ENCODE measurements around the gene TMEM239. TPM values are rescaled to one million over a fixed set of nuclear protein-coding genes. Genes with fewer than 3 reads are reported as not detected.

TMEM239 gene
- polyA plus RNA-seq, 1 of the 3 experiments (the other 2 are of a cell fraction), result 0.02 TPM

- no peaks in the 10 kb centered on the region for H3K9me2 ChIP-seq
- no peaks in the 10 kb centered on the region for H3F3A ChIP-seq (replicated peaks; ENCODE audit: insufficient read depth)
- H3K27me3 ChIP-seq (ENCODE audit: insufficient read depth), result no peaks in the 10 kb centered on the region
- H3K4me1 ChIP-seq (ENCODE audit: control insufficient read depth in 1 of 2, insufficient read depth in 2 of 2, low read depth in 1 of 2, low read length in 1 of 2), result 0 out of 4 replicates have a peak, but pooled peaks cover 0 to 5% of the 10 kb centered on the region in 2 experiments
- POLR2A ChIA-PET, result no interaction called here
- WGBS (ENCODE audit: low lambda C conversion rate), result 77% methylated on average over 9 of the region's 12 CpGs
- TF ChIP-seq IRF3 (IDR thresholded peaks at IDR 0.05; ENCODE audit: low read depth, low read length) (no peak), YY1 (IDR thresholded peaks at IDR 0.05; ENCODE audit: low read depth) (no peak), TEAD4 (IDR thresholded peaks at IDR 0.05; ENCODE audit: borderline replicate concordance, insufficient read depth) (no peak), PBX3 (IDR thresholded peaks at IDR 0.05) (no peak), EZH2phosphoT487 (IDR thresholded peaks at IDR 0.05; ENCODE audit: borderline replicate concordance, low read depth) (no peak), ZBTB33 (IDR thresholded peaks at IDR 0.05; ENCODE audit: borderline replicate concordance, low read depth) (no peak), ELF1 (IDR thresholded peaks at IDR 0.05) (no peak), FOXJ3 (CRISPR knock-in tag; IDR thresholded peaks at IDR 0.05) (no peak), RFX5 (IDR thresholded peaks at IDR 0.05; ENCODE audit: low read length) (no peak), SIN3A (IDR thresholded peaks at IDR 0.05; ENCODE audit: borderline replicate concordance, low read depth, low read length) (no peak), GABPA (IDR thresholded peaks at IDR 0.05; ENCODE audit: low read depth) (no peak), MAX (IDR thresholded peaks at IDR 0.05; ENCODE audit: low read depth) (no peak), USF2 (IDR thresholded peaks at IDR 0.05; ENCODE audit: borderline replicate concordance, low read depth, low read length) (no peak), JUND (IDR thresholded peaks at IDR 0.05) (no peak), TCF12 (IDR thresholded peaks at IDR 0.05) (no peak)
- H3K4me2 ChIP-seq, result no peak overlapping the region
- H3K36me3 ChIP-seq (replicated peaks in 1 of 2; ENCODE audit: control insufficient read depth in 1 of 2, insufficient read depth in 2 of 2, low read length in 1 of 2), result no peaks in the 10 kb centered on the region
- H2AFZ ChIP-seq (ENCODE audit: low read depth), result no peak overlapping the region
- H3K27ac ChIP-seq (ENCODE audit: low read depth in 2 of 2, low read length in 1 of 2), result no peak overlapping the region
- CTCF ChIA-PET, result no interaction called here
- no peaks in the 10 kb centered on the region for H4K20me1 ChIP-seq (ENCODE audit: insufficient read depth)
- H3K9me3 ChIP-seq, result peaks cover 9% of the 10 kb centered on the region
- H3K9ac ChIP-seq, result no peak overlapping the region
- H3K4me3 ChIP-seq (ENCODE audit: low read depth in 2 of 2, low read length in 1 of 2), result no peak overlapping the region
- DNase-seq, result no peak
- H3K79me2 ChIP-seq (ENCODE audit: insufficient read depth), result no peaks in the 10 kb centered on the region
Measured at GRCh38 chr20:2771631-2772080, 44.5 kb upstream of the TMEM239 start.
